Activated CD8-positive, alpha-beta T cell treated with anti-CD3 and anti-CD28 coated beads for 36 hours (primary cell): Measurements from ENCODE around the gene ZFAND6. TPM values are rescaled to one million over a fixed set of nuclear protein-coding genes. Genes with fewer than 3 reads are reported as not detected.

ENCODE experiments used
- ATAC-seq: fragments of 200-7000 bp; cut with Tn5 transposase; one replicate; pipeline ENCODE4 v1.10.0; 2021; ENCODE audit warnings: mild to moderate bottlenecking, moderate library complexity
- CTCF ChIA-PET: fragments of 350-600 bp; sonication (Branson Sonifier 250); formaldehyde crosslinking; loops from one replicate; lab custom pipeline; 2021; ENCODE audit warnings: antibody characterized with exemption; lab: Charles Lee
- POLR2A ChIA-PET: fragments of 350-600 bp; sonication (Branson Sonifier 250); formaldehyde crosslinking; loops from one replicate; lab custom pipeline; 2021; ENCODE audit warnings: antibody characterized with exemption; lab: Charles Lee
- DNase-seq: peaks from one replicate; pipeline ENCODE4 v3.0.0-alpha.2; 2020
- H3K27ac Mint-ChIP-seq: one replicate; pipeline ENCODE4 v1.8.0; 2021; ENCODE audit warnings: mild to moderate bottlenecking, mixed read lengths
- H3K27me3 Mint-ChIP-seq: one replicate; pipeline ENCODE4 v1.8.0; 2021; ENCODE audit warnings: mixed read lengths
- H3K36me3 Mint-ChIP-seq: one replicate; pipeline ENCODE4 v1.8.0; 2021; ENCODE audit warnings: low read depth, mixed read lengths
- H3K4me1 Mint-ChIP-seq: one replicate; pipeline ENCODE4 v1.8.0; 2021; ENCODE audit warnings: low read depth, mixed read lengths
- H3K4me3 Mint-ChIP-seq: one replicate; pipeline ENCODE4 v1.8.0; 2021; ENCODE audit warnings: mild to moderate bottlenecking, moderate library complexity, mixed read lengths
- H3K9me3 Mint-ChIP-seq: one replicate; pipeline ENCODE4 v1.8.0; 2021; ENCODE audit warnings: mixed read lengths
- CTCF ChIP-seq: fragments of 200-600 bp; IDR thresholded peaks from one replicate; pipeline ENCODE4 v1.8.0; 2022; ENCODE audit warnings: antibody characterized with exemption, mild to moderate bottlenecking
- intact Hi-C: fragments of 100-400 bp; cut with micrococcal nuclease; formaldehyde crosslinking; loops from one replicate; pipeline ENCODE4 v1.10.0; 2022
- total RNA-seq, 2 experiments: library from RNA; stranded (reverse); gene quantifications; one replicate each; pipeline ENCODE4 v1.2.3, GENCODE V29; 2021

The ZFAND6 gene
- total RNA-seq, 2 experiments from 2014 or later, result 29.6 to 30.7 TPM

DNA sequence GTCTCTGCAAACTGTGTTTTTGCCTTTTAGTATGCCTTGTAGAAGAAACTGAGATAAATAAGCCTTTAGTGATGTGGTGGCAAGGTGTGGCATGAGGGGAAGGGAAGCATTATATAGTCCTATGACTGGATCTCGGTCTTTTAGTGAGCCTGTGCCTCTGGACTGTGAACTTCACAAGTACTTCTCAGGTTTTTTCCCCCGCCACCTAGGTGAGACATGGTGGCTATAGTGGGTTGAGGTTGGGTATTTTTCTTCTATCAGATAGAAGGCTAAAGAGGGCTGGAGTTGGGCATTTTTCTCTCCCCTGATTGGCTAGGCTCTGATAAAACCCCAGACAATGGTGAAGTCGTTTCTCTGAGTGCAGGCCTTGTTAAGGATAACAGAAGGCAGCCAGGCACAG, 38.7 kb upstream of the ZFAND6 start:
- no peaks in the 10 kb centered on the region for H3K9me3 Mint-ChIP-seq
- H3K4me1 Mint-ChIP-seq, result peaks cover 3% of the 10 kb centered on the region
- H3K4me3 Mint-ChIP-seq, result no peak overlapping the region
- no peak overlapping the region for H3K27ac Mint-ChIP-seq
- H3K36me3 Mint-ChIP-seq, result no peaks in the 10 kb centered on the region
- no peak for TF ChIP-seq CTCF
- DNase-seq (peak; percentile 8), ATAC-seq (no peak)
- intact Hi-C loops, result no loop called here
- ChIA-PET CTCF (no interaction called here), POLR2A (no interaction called here)
- H3K27me3 Mint-ChIP-seq, result no peaks in the 10 kb centered on the region

DNA sequence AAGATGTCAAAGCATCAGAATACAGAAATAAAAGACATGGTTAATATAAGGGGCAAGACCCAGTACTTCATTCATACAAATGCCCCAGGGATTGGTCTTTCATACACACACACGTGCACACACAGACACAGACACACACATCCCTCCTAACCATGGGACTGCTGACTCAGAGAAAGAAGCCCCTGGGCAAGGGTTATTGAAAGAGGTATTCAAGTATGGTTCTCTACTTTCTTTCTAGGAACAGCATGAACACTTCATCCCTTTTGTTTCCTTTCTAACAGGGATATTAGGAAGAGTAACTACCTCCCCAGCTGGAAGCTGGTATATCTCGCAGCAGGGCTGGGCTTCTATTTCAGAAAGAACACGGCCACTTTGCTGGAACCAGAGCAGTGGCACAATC, 33.2 kb upstream of the ZFAND6 start:
- POLR2A ChIA-PET, result interaction anchor here (1.4 kb wide), 1 partner anchor 12 kb away, joined by 3 read pairs; no protein-coding TSS in a partner anchor
- Mint-ChIP-seq H3K4me1 (peaks cover 6% of the 10 kb centered on the region), H3K27ac (no peak overlapping the region), H3K9me3 (no peaks in the 10 kb centered on the region), H3K27me3 (no peaks in the 10 kb centered on the region), H3K36me3 (no peaks in the 10 kb centered on the region), H3K4me3 (no peak overlapping the region)
- no peak for ATAC-seq
- intact Hi-C loops, result no loop called here
- DNase-seq, result no peak
- CTCF ChIA-PET, result no interaction called here
- no peak for TF ChIP-seq CTCF

- H3K9me3 Mint-ChIP-seq, result no peaks in the 10 kb centered on the region
- TF ChIP-seq CTCF, result no peak
- H3K27ac Mint-ChIP-seq, result no peak overlapping the region
- H3K4me1 Mint-ChIP-seq, result peaks cover 5% of the 10 kb centered on the region
- no peaks in the 10 kb centered on the region for H3K27me3 Mint-ChIP-seq
- intact Hi-C loops, result no loop called here
- CTCF ChIA-PET, result no interaction called here
- no peaks in the 10 kb centered on the region for H3K36me3 Mint-ChIP-seq
- no peak overlapping the region for H3K4me3 Mint-ChIP-seq
- POLR2A ChIA-PET, result interaction anchor here (1.4 kb wide), 1 partner anchor 12 kb away, joined by 3 read pairs; no protein-coding TSS in a partner anchor
- ATAC-seq (no peak), DNase-seq (no peak)
These were observed 32.7 kb upstream of the ZFAND6 start for GRCh38 chr15:80026754-80027153.

DNA sequence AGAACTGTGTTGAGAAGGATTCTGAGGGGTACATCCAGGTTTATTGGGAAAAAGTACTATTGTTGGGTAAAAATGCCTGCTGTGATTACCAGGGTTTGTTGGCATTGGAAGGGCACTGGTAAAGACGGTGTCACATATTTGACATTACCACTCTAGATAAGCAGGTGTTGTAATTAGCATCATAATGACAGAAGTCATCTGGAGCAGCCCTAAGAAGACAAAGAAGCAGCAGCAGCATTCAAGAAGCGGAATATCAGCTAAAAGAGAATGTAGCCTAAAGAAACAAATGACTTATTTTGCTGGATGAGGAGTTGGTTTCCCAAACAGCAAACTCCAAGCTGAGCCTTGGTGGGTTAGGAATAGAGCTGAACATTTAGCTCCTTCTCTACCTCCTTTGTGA, 30.5 kb upstream of the ZFAND6 start:
- Mint-ChIP-seq H3K9me3 (no peaks in the 10 kb centered on the region), H3K27me3 (no peaks in the 10 kb centered on the region), H3K36me3 (no peaks in the 10 kb centered on the region), H3K4me1 (peaks cover 20% of the 10 kb centered on the region), H3K4me3 (no peak overlapping the region), H3K27ac (no peak overlapping the region)
- TF ChIP-seq CTCF, result no peak
- no peak for ATAC-seq
- intact Hi-C loops, result no loop called here
- ChIA-PET POLR2A (interaction anchor here (0.6 kb wide), 1 partner anchor 47 kb away, joined by 3 read pairs; no protein-coding TSS in a partner anchor), CTCF (no interaction called here)
- DNase-seq, result no peak

GRCh38 chr15:80031841-80032240, 27.6 kb upstream of the ZFAND6 start:
- intact Hi-C loops, result no loop called here
- no peaks in the 10 kb centered on the region for H3K27me3 Mint-ChIP-seq
- no peak overlapping the region for H3K4me3 Mint-ChIP-seq
- H3K4me1 Mint-ChIP-seq, result peaks cover 17% of the 10 kb centered on the region
- no peak overlapping the region for H3K27ac Mint-ChIP-seq
- no peak for TF ChIP-seq CTCF
- no peaks in the 10 kb centered on the region for H3K9me3 Mint-ChIP-seq
- no peaks in the 10 kb centered on the region for H3K36me3 Mint-ChIP-seq
- CTCF ChIA-PET, result interaction anchor here (1.1 to 1.4 kb wide), 2 partner anchors 39 to 41 kb away, joined by 3 to 4 read pairs; no protein-coding TSS in a partner anchor
- DNase-seq (peak; percentile 24), ATAC-seq (peak; percentile 45)
- POLR2A ChIA-PET, result no interaction called here
